AG10803 (cell line): Measurements from ENCODE around the gene LIN37.

Source experiments
- DNase-seq: peaks from one replicate; pipeline ENCODE4 v3.0.0; 2010; ENCODE audit warnings: low read depth
- H3K4me3 ChIP-seq: 2 replicates; pipeline ENCODE4 v1.5.1; 2011; ENCODE audit warnings: mild to moderate bottlenecking, low read length, control low read depth
- TF ChIP-seq, protein P1 (sequence below): conservative IDR thresholded peaks from 2 replicates; pipeline ENCODE4 v1.5.1; 2011; ENCODE audit warnings: mild to moderate bottlenecking, low read length, control low read depth, inconsistent platforms

Gene LIN37

DNA sequence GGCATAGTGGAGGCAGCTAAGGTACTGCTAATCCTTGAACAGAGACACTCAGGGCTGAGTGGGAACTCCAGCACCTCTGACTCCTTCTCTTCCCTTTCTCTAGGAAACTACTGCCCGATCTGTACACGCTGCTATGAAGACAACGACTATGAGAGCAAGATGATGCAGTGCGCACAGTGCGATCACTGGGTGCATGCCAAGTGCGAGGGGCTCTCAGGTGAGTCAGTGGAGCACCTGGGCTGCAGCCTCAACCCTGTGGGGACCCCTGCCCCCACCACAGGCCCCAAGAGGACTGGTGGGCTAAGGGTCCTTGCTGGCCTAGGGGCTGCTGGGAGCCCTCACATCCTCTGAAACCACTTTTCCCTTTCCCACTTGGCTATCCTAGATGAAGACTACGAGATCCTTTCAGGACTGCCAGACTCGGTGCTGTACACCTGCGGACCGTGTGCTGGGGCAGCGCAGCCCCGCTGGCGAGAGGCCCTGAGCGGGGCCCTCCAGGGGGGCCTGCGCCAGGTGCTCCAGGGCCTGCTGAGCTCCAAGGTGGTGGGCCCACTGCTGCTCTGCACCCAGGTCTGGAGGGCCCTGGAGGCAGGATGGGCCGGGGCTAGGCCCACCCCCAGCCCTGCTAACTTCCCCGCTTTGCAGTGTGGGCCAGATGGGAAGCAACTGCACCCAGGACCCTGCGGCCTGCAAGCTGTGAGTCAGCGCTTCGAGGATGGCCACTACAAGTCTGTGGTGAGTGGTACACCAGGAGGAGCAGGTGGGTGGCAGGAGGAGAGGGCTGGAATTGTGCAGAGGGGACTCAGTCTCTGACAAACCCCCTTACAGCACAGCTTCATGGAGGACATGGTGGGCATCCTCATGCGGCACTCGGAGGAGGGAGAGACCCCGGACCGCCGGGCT, 21.1 kb upstream of the LIN37 start:
- TF ChIP-seq, protein P1, sequence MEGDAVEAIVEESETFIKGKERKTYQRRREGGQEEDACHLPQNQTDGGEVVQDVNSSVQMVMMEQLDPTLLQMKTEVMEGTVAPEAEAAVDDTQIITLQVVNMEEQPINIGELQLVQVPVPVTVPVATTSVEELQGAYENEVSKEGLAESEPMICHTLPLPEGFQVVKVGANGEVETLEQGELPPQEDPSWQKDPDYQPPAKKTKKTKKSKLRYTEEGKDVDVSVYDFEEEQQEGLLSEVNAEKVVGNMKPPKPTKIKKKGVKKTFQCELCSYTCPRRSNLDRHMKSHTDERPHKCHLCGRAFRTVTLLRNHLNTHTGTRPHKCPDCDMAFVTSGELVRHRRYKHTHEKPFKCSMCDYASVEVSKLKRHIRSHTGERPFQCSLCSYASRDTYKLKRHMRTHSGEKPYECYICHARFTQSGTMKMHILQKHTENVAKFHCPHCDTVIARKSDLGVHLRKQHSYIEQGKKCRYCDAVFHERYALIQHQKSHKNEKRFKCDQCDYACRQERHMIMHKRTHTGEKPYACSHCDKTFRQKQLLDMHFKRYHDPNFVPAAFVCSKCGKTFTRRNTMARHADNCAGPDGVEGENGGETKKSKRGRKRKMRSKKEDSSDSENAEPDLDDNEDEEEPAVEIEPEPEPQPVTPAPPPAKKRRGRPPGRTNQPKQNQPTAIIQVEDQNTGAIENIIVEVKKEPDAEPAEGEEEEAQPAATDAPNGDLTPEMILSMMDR = no peak
- no peak for DNase-seq
- no peak overlapping the region for H3K4me3 ChIP-seq

DNA sequence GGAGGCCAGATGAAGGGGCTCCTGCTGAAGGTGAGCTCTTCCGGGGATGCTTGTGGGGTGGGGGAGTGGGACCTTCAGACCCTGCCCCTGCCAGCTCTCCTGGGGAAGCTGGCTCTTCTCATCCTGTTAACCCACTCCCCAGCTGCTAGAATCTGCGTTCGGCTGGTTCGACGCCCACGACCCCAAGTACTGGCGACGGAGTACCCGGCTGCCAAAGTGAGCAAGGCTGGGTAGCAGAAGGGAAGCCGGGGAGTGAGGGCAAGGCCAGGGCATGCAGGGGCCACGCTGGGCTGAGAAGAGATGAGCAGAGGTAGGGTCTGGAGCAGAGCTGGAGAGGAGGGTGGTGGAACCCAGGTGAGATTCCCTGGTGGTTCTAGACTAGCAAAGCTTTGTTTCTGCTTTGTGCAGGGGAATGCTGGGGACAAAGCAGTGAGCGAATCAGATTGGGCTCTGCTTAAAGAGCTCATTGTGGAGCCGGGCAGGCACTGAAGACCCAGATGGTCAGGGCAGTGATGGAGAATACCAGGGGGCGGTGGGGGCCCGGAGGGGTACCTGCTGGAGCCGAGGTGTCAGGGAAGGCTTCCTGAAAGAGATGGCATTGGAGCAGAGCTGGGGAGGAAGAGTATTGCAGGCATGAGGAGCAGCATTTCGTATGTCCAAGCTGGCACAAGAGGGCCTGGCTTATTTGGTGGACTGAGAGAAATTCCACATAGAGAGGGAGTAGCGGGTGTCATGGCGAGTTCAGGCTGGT, 20.2 kb upstream of the LIN37 start:
- TF ChIP-seq, protein P1 = no peak
- no peak for DNase-seq
- H3K4me3 ChIP-seq = no peak overlapping the region

DNA sequence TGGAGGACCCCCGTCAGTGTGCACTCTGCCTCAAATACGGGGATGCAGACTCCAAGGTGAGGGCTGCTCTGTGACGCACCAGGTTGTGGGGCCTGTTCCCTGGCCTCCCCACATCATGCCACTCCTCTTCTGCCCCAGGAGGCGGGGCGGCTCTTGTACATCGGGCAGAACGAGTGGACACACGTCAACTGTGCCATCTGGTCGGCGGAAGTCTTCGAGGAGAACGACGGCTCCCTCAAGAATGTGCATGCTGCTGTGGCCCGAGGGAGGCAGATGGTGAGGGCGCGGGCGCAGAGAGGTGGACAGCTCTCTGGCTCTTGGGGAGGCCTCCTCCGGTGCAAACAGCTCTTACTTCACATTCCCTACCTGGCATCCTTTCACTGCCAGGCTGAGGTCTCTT, 19.4 kb upstream of the LIN37 start:
- H3K4me3 ChIP-seq = no peak overlapping the region
- no peak for DNase-seq
- TF ChIP-seq, protein P1 = no peak

DNA sequence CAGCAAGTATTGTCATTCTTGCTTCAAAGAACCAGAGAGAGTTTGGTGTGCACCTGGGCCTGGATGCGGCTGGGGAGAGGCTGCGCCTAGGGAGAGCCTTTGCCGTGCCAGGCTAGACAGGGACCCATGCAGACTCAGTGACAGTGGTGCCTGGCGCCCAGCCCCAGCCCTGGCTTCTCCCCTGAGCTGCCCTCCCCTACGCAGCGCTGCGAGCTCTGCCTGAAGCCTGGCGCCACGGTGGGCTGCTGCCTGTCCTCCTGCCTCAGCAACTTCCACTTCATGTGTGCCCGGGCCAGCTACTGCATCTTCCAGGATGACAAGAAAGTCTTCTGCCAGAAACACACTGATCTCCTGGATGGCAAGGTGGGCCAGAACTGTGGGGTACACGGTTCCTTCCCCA, 18.6 kb upstream of the LIN37 start:
- no peak for DNase-seq
- TF ChIP-seq, protein P1 = no peak
- no peak overlapping the region for H3K4me3 ChIP-seq

DNA sequence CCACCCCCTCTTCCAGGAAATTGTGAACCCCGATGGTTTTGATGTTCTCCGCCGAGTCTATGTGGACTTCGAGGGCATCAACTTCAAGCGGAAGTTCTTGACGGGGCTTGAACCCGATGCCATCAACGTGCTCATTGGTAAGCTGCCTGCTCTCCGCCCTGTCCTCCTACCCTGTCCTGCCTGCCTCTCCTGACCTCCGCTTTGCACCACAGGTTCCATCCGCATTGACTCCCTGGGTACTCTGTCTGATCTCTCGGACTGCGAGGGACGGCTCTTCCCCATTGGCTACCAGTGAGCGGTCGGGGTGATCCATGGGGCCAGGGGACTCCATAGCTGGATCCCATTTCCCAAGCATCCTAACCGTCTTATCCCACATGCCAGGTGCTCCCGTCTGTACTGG, 18.1 kb upstream of the LIN37 start:
- TF ChIP-seq, protein P1 = no peak
- no peak for DNase-seq
- H3K4me3 ChIP-seq = no peak overlapping the region

DNA sequence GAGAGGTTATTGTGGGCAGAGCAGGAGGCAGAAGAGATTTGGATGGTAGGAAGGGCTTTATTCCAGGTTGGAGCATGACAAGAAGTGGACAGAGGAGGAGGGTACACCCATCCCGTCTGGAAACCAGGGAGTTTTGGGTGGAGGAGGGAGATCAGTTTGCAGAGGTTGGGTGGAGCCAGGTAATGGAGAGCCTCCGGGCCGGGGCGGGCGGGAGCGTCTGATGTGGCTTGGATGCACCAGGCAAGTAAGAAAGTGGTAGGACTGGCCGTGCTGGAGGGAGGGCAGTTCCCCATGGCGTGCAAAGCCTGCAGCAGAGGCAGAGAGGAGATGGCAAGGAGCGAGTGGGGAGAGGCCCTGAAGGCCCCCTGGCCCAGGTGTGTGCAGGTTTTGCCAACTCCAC, 17.0 kb upstream of the LIN37 start:
- H3K4me3 ChIP-seq = no peak overlapping the region
- no peak for DNase-seq
- TF ChIP-seq, protein P1 = no peak
